ENCODE measurements around the gene BCL7A. TPM values are rescaled to one million over a fixed set of nuclear protein-coding genes. Genes with fewer than 3 reads are reported as not detected.

The BCL7A gene
- polyA plus RNA-seq, 1 of the 3 experiments (the other 2 are of a cell fraction) = 34.0 TPM

DNA sequence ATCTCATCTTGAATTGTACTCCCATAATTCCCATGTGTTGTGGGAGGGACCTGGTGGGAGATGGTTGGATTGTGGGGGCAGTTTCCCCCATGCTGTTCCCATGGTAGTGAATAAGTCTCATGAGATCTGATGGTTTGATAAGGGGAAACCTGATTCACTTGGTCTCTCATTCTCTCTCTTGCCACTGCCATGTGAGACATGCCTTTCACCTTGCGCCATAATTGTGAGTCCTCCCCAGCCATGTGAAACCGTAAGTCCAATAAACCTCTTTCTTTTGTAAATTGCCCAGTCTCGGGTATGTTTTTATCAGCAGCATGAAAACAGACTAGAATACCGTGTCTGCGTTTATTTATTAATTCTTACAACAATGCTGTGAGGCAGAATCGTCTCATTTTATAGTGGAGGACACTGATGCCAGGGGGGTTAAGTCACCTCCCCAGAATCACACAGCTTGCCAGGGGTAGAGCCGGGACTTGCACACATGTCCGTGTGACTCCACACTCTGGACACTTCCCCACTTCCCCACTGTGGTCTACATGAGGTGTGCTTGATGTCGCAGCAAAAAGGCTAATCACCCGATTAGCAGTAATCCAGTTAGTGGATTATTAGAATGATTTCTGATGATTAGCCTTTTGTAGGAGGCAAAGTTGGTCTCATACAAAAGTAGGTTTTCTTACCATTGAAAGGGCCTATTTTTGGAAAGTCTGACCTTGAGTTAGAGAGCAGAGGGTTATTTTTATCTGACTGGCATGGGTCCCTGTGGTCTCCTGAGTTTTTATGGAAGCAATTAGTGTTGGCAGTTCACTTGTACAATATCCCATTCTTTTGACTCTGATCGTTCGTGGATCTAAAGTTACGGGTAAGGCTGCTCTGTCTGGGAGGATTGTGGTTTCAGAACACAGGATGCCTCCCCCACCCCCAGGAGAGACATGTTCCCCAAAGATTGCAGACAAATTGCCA lies 47.4 kb upstream of the BCL7A start (continued):
- TF ChIP-seq, protein P1, sequence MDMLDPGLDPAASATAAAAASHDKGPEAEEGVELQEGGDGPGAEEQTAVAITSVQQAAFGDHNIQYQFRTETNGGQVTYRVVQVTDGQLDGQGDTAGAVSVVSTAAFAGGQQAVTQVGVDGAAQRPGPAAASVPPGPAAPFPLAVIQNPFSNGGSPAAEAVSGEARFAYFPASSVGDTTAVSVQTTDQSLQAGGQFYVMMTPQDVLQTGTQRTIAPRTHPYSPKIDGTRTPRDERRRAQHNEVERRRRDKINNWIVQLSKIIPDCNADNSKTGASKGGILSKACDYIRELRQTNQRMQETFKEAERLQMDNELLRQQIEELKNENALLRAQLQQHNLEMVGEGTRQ (IDR thresholded peaks at IDR 0.05; ENCODE audit: borderline replicate concordance, low read depth, low read length) = no peak
- TF ChIP-seq, protein P2, sequence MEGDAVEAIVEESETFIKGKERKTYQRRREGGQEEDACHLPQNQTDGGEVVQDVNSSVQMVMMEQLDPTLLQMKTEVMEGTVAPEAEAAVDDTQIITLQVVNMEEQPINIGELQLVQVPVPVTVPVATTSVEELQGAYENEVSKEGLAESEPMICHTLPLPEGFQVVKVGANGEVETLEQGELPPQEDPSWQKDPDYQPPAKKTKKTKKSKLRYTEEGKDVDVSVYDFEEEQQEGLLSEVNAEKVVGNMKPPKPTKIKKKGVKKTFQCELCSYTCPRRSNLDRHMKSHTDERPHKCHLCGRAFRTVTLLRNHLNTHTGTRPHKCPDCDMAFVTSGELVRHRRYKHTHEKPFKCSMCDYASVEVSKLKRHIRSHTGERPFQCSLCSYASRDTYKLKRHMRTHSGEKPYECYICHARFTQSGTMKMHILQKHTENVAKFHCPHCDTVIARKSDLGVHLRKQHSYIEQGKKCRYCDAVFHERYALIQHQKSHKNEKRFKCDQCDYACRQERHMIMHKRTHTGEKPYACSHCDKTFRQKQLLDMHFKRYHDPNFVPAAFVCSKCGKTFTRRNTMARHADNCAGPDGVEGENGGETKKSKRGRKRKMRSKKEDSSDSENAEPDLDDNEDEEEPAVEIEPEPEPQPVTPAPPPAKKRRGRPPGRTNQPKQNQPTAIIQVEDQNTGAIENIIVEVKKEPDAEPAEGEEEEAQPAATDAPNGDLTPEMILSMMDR (IDR thresholded peaks at IDR 0.05) = no peak
- peak; percentile 91; the same call in 1 of the 2 replicates for TF ChIP-seq MEF2A (IDR thresholded peaks at IDR 0.05; ENCODE audit: borderline replicate concordance, low read depth)
- TF ChIP-seq NFIC (IDR thresholded peaks at IDR 0.05; ENCODE audit: borderline replicate concordance) = peak; percentile 53; the same call in 1 of the 2 replicates
- TF ChIP-seq, protein P3, sequence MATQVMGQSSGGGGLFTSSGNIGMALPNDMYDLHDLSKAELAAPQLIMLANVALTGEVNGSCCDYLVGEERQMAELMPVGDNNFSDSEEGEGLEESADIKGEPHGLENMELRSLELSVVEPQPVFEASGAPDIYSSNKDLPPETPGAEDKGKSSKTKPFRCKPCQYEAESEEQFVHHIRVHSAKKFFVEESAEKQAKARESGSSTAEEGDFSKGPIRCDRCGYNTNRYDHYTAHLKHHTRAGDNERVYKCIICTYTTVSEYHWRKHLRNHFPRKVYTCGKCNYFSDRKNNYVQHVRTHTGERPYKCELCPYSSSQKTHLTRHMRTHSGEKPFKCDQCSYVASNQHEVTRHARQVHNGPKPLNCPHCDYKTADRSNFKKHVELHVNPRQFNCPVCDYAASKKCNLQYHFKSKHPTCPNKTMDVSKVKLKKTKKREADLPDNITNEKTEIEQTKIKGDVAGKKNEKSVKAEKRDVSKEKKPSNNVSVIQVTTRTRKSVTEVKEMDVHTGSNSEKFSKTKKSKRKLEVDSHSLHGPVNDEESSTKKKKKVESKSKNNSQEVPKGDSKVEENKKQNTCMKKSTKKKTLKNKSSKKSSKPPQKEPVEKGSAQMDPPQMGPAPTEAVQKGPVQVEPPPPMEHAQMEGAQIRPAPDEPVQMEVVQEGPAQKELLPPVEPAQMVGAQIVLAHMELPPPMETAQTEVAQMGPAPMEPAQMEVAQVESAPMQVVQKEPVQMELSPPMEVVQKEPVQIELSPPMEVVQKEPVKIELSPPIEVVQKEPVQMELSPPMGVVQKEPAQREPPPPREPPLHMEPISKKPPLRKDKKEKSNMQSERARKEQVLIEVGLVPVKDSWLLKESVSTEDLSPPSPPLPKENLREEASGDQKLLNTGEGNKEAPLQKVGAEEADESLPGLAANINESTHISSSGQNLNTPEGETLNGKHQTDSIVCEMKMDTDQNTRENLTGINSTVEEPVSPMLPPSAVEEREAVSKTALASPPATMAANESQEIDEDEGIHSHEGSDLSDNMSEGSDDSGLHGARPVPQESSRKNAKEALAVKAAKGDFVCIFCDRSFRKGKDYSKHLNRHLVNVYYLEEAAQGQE (IDR thresholded peaks at IDR 0.05; ENCODE audit: low read depth, low read length) = no peak
- no peak for TF ChIP-seq ELF1 (IDR thresholded peaks at IDR 0.05)
- peak in 1 of 2 experiments; percentile 67; a peak in 1 of 4 replicates for TF ChIP-seq EP300 (IDR thresholded peaks at IDR 0.05; ENCODE audit: borderline replicate concordance in 1 of 2, low read depth in 1 of 2, low read length in 1 of 2)
- peak; percentile 42; the same call in 1 of the 2 replicates for TF ChIP-seq RXRA (IDR thresholded peaks at IDR 0.05; ENCODE audit: borderline replicate concordance, low read depth)
- peak; percentile 73; the same call in 1 of the 2 replicates for TF ChIP-seq FOXM1 (IDR thresholded peaks at IDR 0.05; ENCODE audit: low read depth)
- peak; percentile 49; the same call in 1 of the 2 replicates for TF ChIP-seq POLR2AphosphoS5 (IDR thresholded peaks at IDR 0.05; ENCODE audit: low read depth, low read length)

DNA sequence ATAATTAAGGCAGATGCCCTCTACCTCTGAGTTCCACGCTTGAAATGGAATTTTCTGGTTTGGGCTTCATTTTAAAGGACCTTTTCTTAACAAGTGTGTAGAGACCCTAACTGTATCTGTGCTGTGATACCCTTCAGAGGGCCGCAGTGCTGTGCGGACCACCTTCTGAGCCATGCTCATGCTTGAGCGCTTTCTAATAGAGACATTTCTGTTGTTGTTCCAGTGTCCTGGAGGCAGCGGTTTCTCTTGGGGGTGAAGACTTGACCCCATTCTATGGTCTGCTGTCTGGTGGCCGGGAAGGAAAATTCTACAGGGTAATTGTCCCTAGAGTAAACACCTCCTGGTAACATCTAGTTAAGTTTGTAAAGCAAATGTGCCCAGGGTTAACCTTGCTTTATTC lies 46.7 kb upstream of the BCL7A start:
- H3F3A ChIP-seq (replicated peaks; ENCODE audit: insufficient read depth) = peaks cover 5% of the 10 kb centered on the region

More for the DNA sequence above, 46.7 kb upstream of the BCL7A start:
- no peak for DNase-seq
- TF ChIP-seq JUND (IDR thresholded peaks at IDR 0.05) (no peak), FOXM1 (IDR thresholded peaks at IDR 0.05; ENCODE audit: low read depth) (no peak), TEAD4 (IDR thresholded peaks at IDR 0.05; ENCODE audit: borderline replicate concordance, insufficient read depth) (0 out of 2 replicates have a peak, but pooled peaks have one; percentile 0)
- Histone ChIP-seq H3K36me3 (replicated peaks in 1 of 2; ENCODE audit: control insufficient read depth in 1 of 2, insufficient read depth in 2 of 2, low read length in 1 of 2) (peaks cover 0 to 4% of the 10 kb centered on the region in 2 experiments), H3K4me3 (ENCODE audit: low read depth in 2 of 2, low read length in 1 of 2) (no peak overlapping the region), H3K9ac (no peak overlapping the region), H3K9me3 (no peaks in the 10 kb centered on the region), H3K27ac (ENCODE audit: low read depth in 2 of 2, low read length in 1 of 2) (no peak overlapping the region; a peak in 1 of 4 replicates), H2AFZ (ENCODE audit: low read depth) (no peak overlapping the region), H3K4me2 (no peak overlapping the region), H4K20me1 (ENCODE audit: insufficient read depth) (no peaks in the 10 kb centered on the region), H3K79me2 (ENCODE audit: insufficient read depth) (no peaks in the 10 kb centered on the region), H3K27me3 (ENCODE audit: insufficient read depth) (no peaks in the 10 kb centered on the region), H3K9me2 (no peaks in the 10 kb centered on the region), H3K4me1 (ENCODE audit: control insufficient read depth in 1 of 2, insufficient read depth in 2 of 2, low read depth in 1 of 2, low read length in 1 of 2) (peaks cover 6 to 9% of the 10 kb centered on the region in 2 experiments; a peak in 3 of 4 replicates)
- ChIA-PET CTCF (no interaction called here), POLR2A (no interaction called here)
- WGBS (ENCODE audit: low lambda C conversion rate) = 87% methylated on average over 6 of the region's 6 CpGs
